ENCODE measurements around the gene SOX15. TPM values are rescaled to one million over a fixed set of nuclear protein-coding genes. Genes with fewer than 3 reads are reported as not detected.

Gene SOX15
- total and polyA plus RNA-seq, 2 of the 13 experiments (the other 11 are each of a cell fraction or from before 2014, with no cell fraction given) = 0.07 to 0.18 TPM

DNA sequence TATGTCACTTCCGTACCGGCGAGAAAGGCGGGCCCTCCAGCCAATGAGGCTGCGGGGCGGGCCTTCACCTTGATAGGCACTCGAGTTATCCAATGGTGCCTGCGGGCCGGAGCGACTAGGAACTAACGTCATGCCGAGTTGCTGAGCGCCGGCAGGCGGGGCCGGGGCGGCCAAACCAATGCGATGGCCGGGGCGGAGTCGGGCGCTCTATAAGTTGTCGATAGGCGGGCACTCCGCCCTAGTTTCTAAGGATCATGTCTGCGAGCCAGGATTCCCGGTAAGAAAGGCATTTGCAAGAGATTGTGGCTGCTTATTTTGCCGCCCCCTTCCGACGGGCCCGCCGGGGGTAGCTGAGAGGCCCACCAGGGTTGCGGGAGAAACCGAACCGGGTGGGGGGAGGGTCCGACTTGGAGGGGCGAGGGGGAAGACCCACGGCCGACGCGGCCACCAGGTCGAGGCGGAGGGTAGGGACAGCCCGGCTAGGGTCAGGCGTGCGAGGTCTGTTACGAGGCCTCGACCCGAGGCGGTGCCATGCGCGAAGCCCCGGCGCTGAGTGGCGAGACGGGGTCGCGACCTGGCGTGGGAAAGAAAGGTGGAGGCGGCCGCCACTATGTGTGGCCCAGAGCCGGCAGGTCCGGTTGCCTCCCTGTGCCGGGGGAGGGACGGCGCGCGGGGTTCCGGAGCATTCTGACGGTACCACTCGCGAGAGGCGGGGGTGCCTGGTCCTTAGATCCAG, 17.1 kb downstream of the SOX15 start (continued):
- TF ChIP-seq ZNF766 (CRISPR knock-in tag; IDR thresholded peaks at IDR 0.05; ENCODE audit: borderline replicate concordance) (peak; percentile 52; the same call in 1 of the 2 replicates), ZNF558 (CRISPR knock-in tag; IDR thresholded peaks at IDR 0.05; ENCODE audit: borderline replicate concordance) (peak; percentile 43; the same call in 1 of the 2 replicates), CBX1 (IDR thresholded peaks at IDR 0.05; ENCODE audit: low read depth) (no peak), TCF12 (IDR thresholded peaks at IDR 0.05) (no peak), TCF12 (CRISPR knock-in tag; IDR thresholded peaks at IDR 0.05) (peak; percentile 84), ZNF432 (CRISPR knock-in tag; IDR thresholded peaks at IDR 0.05; ENCODE audit: borderline replicate concordance) (no peak), ZNF180 (CRISPR knock-in tag; IDR thresholded peaks at IDR 0.05; ENCODE audit: borderline replicate concordance, low read depth) (no peak), ZNF451 (CRISPR knock-in tag; IDR thresholded peaks at IDR 0.05) (no peak), SMYD3 (CRISPR knock-in tag; IDR thresholded peaks at IDR 0.05) (no peak), SOX6 (IDR thresholded peaks at IDR 0.05) (no peak), SOX6 (CRISPR knock-in tag; IDR thresholded peaks at IDR 0.05) (peak; percentile 69; the same call in 1 of the 2 replicates), NR1H2 (CRISPR knock-in tag; IDR thresholded peaks at IDR 0.05; ENCODE audit: borderline replicate concordance, low read depth) (no peak), RARG (CRISPR knock-in tag; IDR thresholded peaks at IDR 0.05; ENCODE audit: low read depth) (no peak), FOXA1 (IDR thresholded peaks at IDR 0.05) (no peak), FOXA1 (CRISPR knock-in tag; IDR thresholded peaks at IDR 0.05) (no peak)
- TF ChIP-seq, protein P1, sequence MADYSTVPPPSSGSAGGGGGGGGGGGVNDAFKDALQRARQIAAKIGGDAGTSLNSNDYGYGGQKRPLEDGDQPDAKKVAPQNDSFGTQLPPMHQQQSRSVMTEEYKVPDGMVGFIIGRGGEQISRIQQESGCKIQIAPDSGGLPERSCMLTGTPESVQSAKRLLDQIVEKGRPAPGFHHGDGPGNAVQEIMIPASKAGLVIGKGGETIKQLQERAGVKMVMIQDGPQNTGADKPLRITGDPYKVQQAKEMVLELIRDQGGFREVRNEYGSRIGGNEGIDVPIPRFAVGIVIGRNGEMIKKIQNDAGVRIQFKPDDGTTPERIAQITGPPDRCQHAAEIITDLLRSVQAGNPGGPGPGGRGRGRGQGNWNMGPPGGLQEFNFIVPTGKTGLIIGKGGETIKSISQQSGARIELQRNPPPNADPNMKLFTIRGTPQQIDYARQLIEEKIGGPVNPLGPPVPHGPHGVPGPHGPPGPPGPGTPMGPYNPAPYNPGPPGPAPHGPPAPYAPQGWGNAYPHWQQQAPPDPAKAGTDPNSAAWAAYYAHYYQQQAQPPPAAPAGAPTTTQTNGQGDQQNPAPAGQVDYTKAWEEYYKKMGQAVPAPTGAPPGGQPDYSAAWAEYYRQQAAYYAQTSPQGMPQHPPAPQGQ (CRISPR knock-in tag; IDR thresholded peaks at IDR 0.05; ENCODE audit: borderline replicate concordance) = no peak
- TF ChIP-seq, protein P2, sequence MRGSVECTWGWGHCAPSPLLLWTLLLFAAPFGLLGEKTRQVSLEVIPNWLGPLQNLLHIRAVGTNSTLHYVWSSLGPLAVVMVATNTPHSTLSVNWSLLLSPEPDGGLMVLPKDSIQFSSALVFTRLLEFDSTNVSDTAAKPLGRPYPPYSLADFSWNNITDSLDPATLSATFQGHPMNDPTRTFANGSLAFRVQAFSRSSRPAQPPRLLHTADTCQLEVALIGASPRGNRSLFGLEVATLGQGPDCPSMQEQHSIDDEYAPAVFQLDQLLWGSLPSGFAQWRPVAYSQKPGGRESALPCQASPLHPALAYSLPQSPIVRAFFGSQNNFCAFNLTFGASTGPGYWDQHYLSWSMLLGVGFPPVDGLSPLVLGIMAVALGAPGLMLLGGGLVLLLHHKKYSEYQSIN (CRISPR knock-in tag; IDR thresholded peaks at IDR 0.05; ENCODE audit: borderline replicate concordance) = no peak
- TF ChIP-seq, protein P3, sequence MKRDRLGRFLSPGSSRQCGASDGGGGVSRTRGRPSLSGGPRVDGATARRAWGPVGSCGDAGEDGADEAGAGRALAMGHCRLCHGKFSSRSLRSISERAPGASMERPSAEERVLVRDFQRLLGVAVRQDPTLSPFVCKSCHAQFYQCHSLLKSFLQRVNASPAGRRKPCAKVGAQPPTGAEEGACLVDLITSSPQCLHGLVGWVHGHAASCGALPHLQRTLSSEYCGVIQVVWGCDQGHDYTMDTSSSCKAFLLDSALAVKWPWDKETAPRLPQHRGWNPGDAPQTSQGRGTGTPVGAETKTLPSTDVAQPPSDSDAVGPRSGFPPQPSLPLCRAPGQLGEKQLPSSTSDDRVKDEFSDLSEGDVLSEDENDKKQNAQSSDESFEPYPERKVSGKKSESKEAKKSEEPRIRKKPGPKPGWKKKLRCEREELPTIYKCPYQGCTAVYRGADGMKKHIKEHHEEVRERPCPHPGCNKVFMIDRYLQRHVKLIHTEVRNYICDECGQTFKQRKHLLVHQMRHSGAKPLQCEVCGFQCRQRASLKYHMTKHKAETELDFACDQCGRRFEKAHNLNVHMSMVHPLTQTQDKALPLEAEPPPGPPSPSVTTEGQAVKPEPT (CRISPR knock-in tag; IDR thresholded peaks at IDR 0.05; ENCODE audit: low read depth) = peak; percentile 14; the same call in 1 of the 2 replicates
- TF ChIP-seq, protein P4, sequence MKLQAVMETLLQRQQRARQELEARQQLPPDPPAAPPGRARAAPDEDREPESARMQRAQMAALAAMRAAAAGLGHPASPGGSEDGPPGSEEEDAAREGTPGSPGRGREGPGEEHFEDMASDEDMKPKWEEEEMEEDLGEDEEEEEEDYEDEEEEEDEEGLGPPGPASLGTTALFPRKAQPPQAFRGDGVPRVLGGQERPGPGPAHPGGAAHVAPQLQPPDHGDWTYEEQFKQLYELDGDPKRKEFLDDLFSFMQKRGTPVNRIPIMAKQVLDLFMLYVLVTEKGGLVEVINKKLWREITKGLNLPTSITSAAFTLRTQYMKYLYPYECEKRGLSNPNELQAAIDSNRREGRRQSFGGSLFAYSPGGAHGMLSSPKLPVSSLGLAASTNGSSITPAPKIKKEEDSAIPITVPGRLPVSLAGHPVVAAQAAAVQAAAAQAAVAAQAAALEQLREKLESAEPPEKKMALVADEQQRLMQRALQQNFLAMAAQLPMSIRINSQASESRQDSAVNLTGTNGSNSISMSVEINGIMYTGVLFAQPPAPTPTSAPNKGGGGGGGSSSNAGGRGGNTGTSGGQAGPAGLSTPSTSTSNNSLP (IDR thresholded peaks at IDR 0.05; ENCODE audit: low read depth, low read length) = peak; percentile 56; the same call in 1 of the 2 replicates
- TF ChIP-seq, protein P5, sequence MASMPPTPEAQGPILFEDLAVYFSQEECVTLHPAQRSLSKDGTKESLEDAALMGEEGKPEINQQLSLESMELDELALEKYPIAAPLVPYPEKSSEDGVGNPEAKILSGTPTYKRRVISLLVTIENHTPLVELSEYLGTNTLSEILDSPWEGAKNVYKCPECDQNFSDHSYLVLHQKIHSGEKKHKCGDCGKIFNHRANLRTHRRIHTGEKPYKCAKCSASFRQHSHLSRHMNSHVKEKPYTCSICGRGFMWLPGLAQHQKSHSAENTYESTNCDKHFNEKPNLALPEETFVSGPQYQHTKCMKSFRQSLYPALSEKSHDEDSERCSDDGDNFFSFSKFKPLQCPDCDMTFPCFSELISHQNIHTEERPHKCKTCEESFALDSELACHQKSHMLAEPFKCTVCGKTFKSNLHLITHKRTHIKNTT (CRISPR knock-in tag; IDR thresholded peaks at IDR 0.05) = no peak
- TF ChIP-seq, protein P6, sequence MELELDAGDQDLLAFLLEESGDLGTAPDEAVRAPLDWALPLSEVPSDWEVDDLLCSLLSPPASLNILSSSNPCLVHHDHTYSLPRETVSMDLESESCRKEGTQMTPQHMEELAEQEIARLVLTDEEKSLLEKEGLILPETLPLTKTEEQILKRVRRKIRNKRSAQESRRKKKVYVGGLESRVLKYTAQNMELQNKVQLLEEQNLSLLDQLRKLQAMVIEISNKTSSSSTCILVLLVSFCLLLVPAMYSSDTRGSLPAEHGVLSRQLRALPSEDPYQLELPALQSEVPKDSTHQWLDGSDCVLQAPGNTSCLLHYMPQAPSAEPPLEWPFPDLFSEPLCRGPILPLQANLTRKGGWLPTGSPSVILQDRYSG (CRISPR knock-in tag; IDR thresholded peaks at IDR 0.05) = peak; percentile 64; the same call in 1 of the 2 replicates

Data from HepG2 (cell line).